ENCODE measurements around the gene TPRN.

GRCh38 chr9:137221506-137222111 is 21.1 kb upstream of the TPRN start:
- no peak for TF ChIP-seq CTCF (IDR thresholded peaks at IDR 0.05; ENCODE audit: insufficient read depth, low read depth, low read length)
- no peak for TF ChIP-seq EZH2 (IDR thresholded peaks at IDR 0.05; ENCODE audit: insufficient read depth, low read length)
